Keratinocyte (primary cell): ENCODE data around the gene GPC3. TPM values are rescaled to one million over a fixed set of nuclear protein-coding genes. Genes with fewer than 3 reads are reported as not detected.

ENCODE experiments used
- DNase-seq: peaks from one replicate; pipeline ENCODE4 v3.0.0-alpha.2; 2011; ENCODE audit warnings: low read depth, missing footprints, low spot score
- FAIRE-seq: peaks from 2 replicates; lab custom pipeline; 2011; peaks lifted over from hg19 to GRCh38; lab: Jason Lieb, UNC
- H2AFZ ChIP-seq: 2 replicates; pipeline ENCODE4 v1.6.0; 2012; ENCODE audit warnings: low read length, control low read depth, inconsistent platforms; ENCODE audit not compliant: control insufficient read depth
- H3K27ac ChIP-seq: 2 replicates; pipeline ENCODE4 v1.5.1; 2011; ENCODE audit warnings: low read length; ENCODE audit not compliant: control insufficient read depth, insufficient read depth
- H3K27me3 ChIP-seq: 3 replicates; pipeline ENCODE4 v1.6.0; 2011; ENCODE audit warnings: low read length; ENCODE audit not compliant: control insufficient read depth, insufficient read depth; ENCODE audit errors: extremely low read depth
- H3K36me3 ChIP-seq, 2 experiments: 2 replicates in 1 of 2; 3 replicates in 1 of 2; pipeline ENCODE4 v1.5.1; 2011; ENCODE audit warnings: low read length in 2 of 2, mild to moderate bottlenecking in 1 of 2; ENCODE audit not compliant: control insufficient read depth in 2 of 2, insufficient read depth in 2 of 2; ENCODE audit errors: extremely low read depth in 1 of 2
- H3K4me1 ChIP-seq: 3 replicates; pipeline ENCODE4 v1.5.1; 2011; ENCODE audit warnings: low read length; ENCODE audit not compliant: control insufficient read depth, insufficient read depth; ENCODE audit errors: extremely low read depth
- H3K4me2 ChIP-seq: 3 replicates; pipeline ENCODE4 v1.6.0; 2011; ENCODE audit warnings: low read depth, low read length; ENCODE audit not compliant: control insufficient read depth, insufficient read depth; ENCODE audit errors: extremely low read depth
- H3K4me3 ChIP-seq, 3 experiments: fragments of 200-600 bp in 1 of 3; sonication (generic) in 1 of 3; 2 replicates in 2 of 3; 3 replicates in 1 of 3; pipeline ENCODE4 v1.5.1; 2011 to 2016; ENCODE audit warnings: low read length in 3 of 3, mild to moderate bottlenecking in 3 of 3, control low read depth in 2 of 3, inconsistent platforms in 1 of 3, low read depth in 1 of 3, mixed read lengths in 1 of 3, mixed run types in 1 of 3, moderate library complexity in 1 of 3; ENCODE audit not compliant: control insufficient read depth in 2 of 3, insufficient read depth in 2 of 3; ENCODE audit errors: extremely low read depth in 1 of 3
- H3K79me2 ChIP-seq: 2 replicates; pipeline ENCODE4 v1.6.0; 2012; ENCODE audit warnings: low read length; ENCODE audit not compliant: control insufficient read depth, insufficient read depth
- H3K9ac ChIP-seq: 3 replicates; pipeline ENCODE4 v1.6.0; 2011; ENCODE audit warnings: low read length; ENCODE audit not compliant: control insufficient read depth, insufficient read depth; ENCODE audit errors: extremely low read depth
- H3K9me1 ChIP-seq: 3 replicates; pipeline ENCODE4 v1.6.0; 2011; ENCODE audit warnings: low read length; ENCODE audit not compliant: control insufficient read depth, insufficient read depth; ENCODE audit errors: extremely low read depth
- H3K9me3 ChIP-seq: 2 replicates; pipeline ENCODE4 v1.5.1; 2012; ENCODE audit warnings: low read depth, low read length; ENCODE audit not compliant: control insufficient read depth
- H4K20me1 ChIP-seq: 3 replicates; pipeline ENCODE4 v1.6.0; 2011; ENCODE audit warnings: low read length; ENCODE audit not compliant: control insufficient read depth, insufficient read depth; ENCODE audit errors: extremely low read depth
- CTCF ChIP-seq, 3 experiments: IDR thresholded peaks in 1 of 3; conservative IDR thresholded peaks in 1 of 3; optimal IDR thresholded peaks in 1 of 3; 2 replicates in 2 of 3; 3 replicates in 1 of 3; pipeline versions ENCODE3 to v1.5.1; 2011; ENCODE audit warnings: low read length in 3 of 3, mild to moderate bottlenecking in 3 of 3, moderate library complexity in 2 of 3, control low read depth in 1 of 3, inconsistent platforms in 1 of 3; ENCODE audit not compliant: insufficient read depth in 2 of 3; ENCODE audit errors: extremely low read depth in 1 of 3
- EZH2 ChIP-seq: IDR thresholded peaks from one replicate; pipeline ENCODE4 v1.6.1; 2012; ENCODE audit warnings: inconsistent platforms, mild to moderate bottlenecking, low read length, moderate library complexity
- dilution Hi-C: fragments of 300-500 bp; cut with MboI; formaldehyde crosslinking; loops from one replicate; pipeline ENCODE4 v1.7.0; 2020; ENCODE audit warnings: low sequenced_read_pairs; ENCODE audit not compliant: extremely low pct_ligation_motif_present
- polyA plus RNA-seq, 5 experiments: library from polyadenylated mRNA; depleted of rRNA in 3 of 5; stranded (reverse) in 3 of 5; stranded (forward) in 1 of 5; unstranded in 1 of 5; fragments of >200 nt; gene quantifications; 1 replicate in 1 of 5; 2 replicates in 3 of 5; 3 replicates in 1 of 5; pipeline versions ENCODE4 v1.2.1 to v1.2.3, GENCODE V29; 2011 to 2012; ENCODE audit warnings: missing spikeins in 2 of 5, low read depth in 1 of 5, low replicate concordance in 1 of 5

Gene GPC3
- polyA plus RNA-seq, 1 donor (not counting 4 experiments of a cell fraction or from before 2014, with no cell fraction given) = 0.03 TPM

DNA sequence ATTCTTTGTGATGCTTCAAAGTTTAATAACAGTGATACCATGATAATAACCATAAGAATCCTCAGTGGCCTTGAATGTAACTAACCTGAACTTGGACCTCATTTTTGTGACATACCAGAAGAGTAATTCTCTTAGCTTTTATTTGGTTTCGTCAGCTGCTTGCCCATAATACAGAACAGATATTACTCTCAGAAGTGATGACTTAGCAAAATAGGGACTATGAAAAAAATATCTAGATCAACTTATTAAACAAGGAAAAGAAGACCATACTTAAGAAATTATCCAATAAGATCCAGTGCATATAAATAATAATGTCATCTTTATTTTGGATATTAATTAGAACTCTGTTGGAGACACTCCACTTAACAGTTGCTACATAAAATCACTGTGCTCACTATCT, 333.2 kb downstream of the GPC3 start:
- no peak for FAIRE-seq
- Histone ChIP-seq H3K27me3 (no peaks in the 10 kb centered on the region), H2AFZ (no peak overlapping the region), H3K4me1 (no peaks in the 10 kb centered on the region), H3K4me2 (no peak overlapping the region), H3K27ac (no peak overlapping the region), H3K79me2 (no peaks in the 10 kb centered on the region), H3K9me1 (no peaks in the 10 kb centered on the region), H3K9me3 (no peaks in the 10 kb centered on the region), H3K9ac (no peak overlapping the region), H3K36me3 (no peaks in the 10 kb centered on the region), H4K20me1 (no peaks in the 10 kb centered on the region), H3K4me3 (no peak overlapping the region)
- DNase-seq = no peak
- no peak for TF ChIP-seq EZH2
- TF ChIP-seq CTCF (optimal IDR thresholded peaks at IDR 0.05 in 1 of 3, IDR thresholded peaks at IDR 0.05 in 1 of 3, conservative IDR thresholded peaks at IDR 0.05 in 1 of 3; ENCODE audit: extremely low read depth in 1 of 3, insufficient read depth in 2 of 3, low read length in 3 of 3) = no peak
- dilution Hi-C loops = no loop called here

- TF ChIP-seq CTCF (optimal IDR thresholded peaks at IDR 0.05 in 1 of 3, IDR thresholded peaks at IDR 0.05 in 1 of 3, conservative IDR thresholded peaks at IDR 0.05 in 1 of 3; ENCODE audit: extremely low read depth in 1 of 3, insufficient read depth in 2 of 3, low read length in 3 of 3) (no peak), EZH2 (no peak)
- no peak for DNase-seq
- dilution Hi-C loops = no loop called here
- H3K27me3 ChIP-seq = no peaks in the 10 kb centered on the region
- no peaks in the 10 kb centered on the region for H3K79me2 ChIP-seq
- H3K9ac ChIP-seq = no peak overlapping the region
- H3K36me3 ChIP-seq = no peaks in the 10 kb centered on the region
- H2AFZ ChIP-seq = no peak overlapping the region
- no peak overlapping the region for H3K4me2 ChIP-seq
- peaks cover 9% of the 10 kb centered on the region for H3K4me1 ChIP-seq
- no peaks in the 10 kb centered on the region for H3K9me1 ChIP-seq
- H4K20me1 ChIP-seq = no peaks in the 10 kb centered on the region
- no peak overlapping the region for H3K4me3 ChIP-seq
- H3K9me3 ChIP-seq = no peaks in the 10 kb centered on the region
- no peak for FAIRE-seq
- H3K27ac ChIP-seq = no peak overlapping the region
Measured at GRCh38 chrX:133650239-133650638, 335.2 kb downstream of the GPC3 start.
